Measurements from ENCODE around the gene EGLN3.

- TF ChIP-seq RAD21 (IDR thresholded peaks at IDR 0.05), result no peak
- TF ChIP-seq REST (IDR thresholded peaks at IDR 0.05), result no peak
- TF ChIP-seq CTCF (IDR thresholded peaks at IDR 0.05; ENCODE audit: low read depth, low read length, missing input control), result no peak
- no peak for TF ChIP-seq JUND (IDR thresholded peaks at IDR 0.05)
- TF ChIP-seq FOXA1 (IDR thresholded peaks at IDR 0.05), result no peak
- TF ChIP-seq MAX (IDR thresholded peaks at IDR 0.05), result no peak
- TF ChIP-seq SP1 (IDR thresholded peaks at IDR 0.05), result no peak
- no peak for TF ChIP-seq HNF4G (IDR thresholded peaks at IDR 0.05)
Observed at GRCh38 chr14:33922125-33922524, 28.7 kb downstream of the EGLN3 start.

Data from liver (tissue), 3 donors.